HEK293 (cell line): ENCODE results near the gene SCN1A.

Experiments used
- CTCF ChIA-PET: fragments of 350-600 bp; formaldehyde crosslinking; extraction: SDS; loops from one replicate; lab custom pipeline; 2021; ENCODE audit warnings: antibody characterized with exemption; lab: Yijun Ruan, JAX
- POLR2A ChIA-PET: fragments of 300-600 bp; formaldehyde crosslinking; extraction: SDS; loops from one replicate; lab custom pipeline; 2020; ENCODE audit warnings: antibody characterized with exemption, inconsistent platforms; lab: Yijun Ruan, JAX
- H3K27ac ChIP-seq: fragments of 200-500 bp; sonication (Bioruptor generic); 2 replicates; pipeline ENCODE4 v1.5.1; 2014; ENCODE audit warnings: low read depth, low read length, control low read depth, inconsistent platforms; ENCODE audit errors: extremely low read depth
- H3K36me3 ChIP-seq, 2 experiments: fragments of 200-500 bp in 1 of 2; sonication (Bioruptor generic) in 1 of 2; 1 replicate in 1 of 2; 2 replicates in 1 of 2; pipeline ENCODE4 v1.5.1; 2014 to 2017; ENCODE audit warnings: inconsistent platforms in 2 of 2, low read length in 2 of 2; ENCODE audit not compliant: control insufficient read depth in 2 of 2, insufficient read depth in 1 of 2
- H3K4me1 ChIP-seq: fragments of 200-500 bp; sonication (Bioruptor generic); 2 replicates; pipeline ENCODE4 v1.5.1; 2014; ENCODE audit warnings: mild to moderate bottlenecking, low read length, inconsistent platforms; ENCODE audit not compliant: control insufficient read depth, insufficient read depth
- H3K4me3 ChIP-seq: 2 replicates; pipeline ENCODE4 v1.5.1; 2011; ENCODE audit warnings: low read depth, mild to moderate bottlenecking, control low read depth, low read length, moderate library complexity
- H3K9me3 ChIP-seq: fragments of 200-500 bp; sonication (Bioruptor generic); 2 replicates; pipeline ENCODE4 v1.5.1; 2014; ENCODE audit warnings: low read depth, low read length, inconsistent platforms; ENCODE audit not compliant: control insufficient read depth, insufficient read depth
- KLF16 ChIP-seq: fragments of 450-650 bp; formaldehyde crosslinking; IDR thresholded peaks from 2 replicates; pipeline ENCODE4 v1.5.1; 2017; ENCODE audit warnings: missing biosample characterization, missing genetic modification characterization
- PATZ1 ChIP-seq: fragments of 450-650 bp; formaldehyde crosslinking; IDR thresholded peaks from 2 replicates; pipeline ENCODE4 v1.5.1; 2016; ENCODE audit warnings: missing biosample characterization, missing genetic modification characterization
- TCF7L2 ChIP-seq: IDR thresholded peaks from 2 replicates; pipeline ENCODE4 v1.6.1; 2011; ENCODE audit warnings: low read depth, mild to moderate bottlenecking, inconsistent platforms, low read length, moderate library complexity, borderline replicate concordance
- TSHZ1 ChIP-seq: fragments of 450-650 bp; formaldehyde crosslinking; IDR thresholded peaks from 2 replicates; pipeline ENCODE4 v1.5.1; 2016; ENCODE audit warnings: missing biosample characterization, missing genetic modification characterization, borderline replicate concordance
- ZBTB1 ChIP-seq: fragments of 450-650 bp; formaldehyde crosslinking; IDR thresholded peaks from 2 replicates; pipeline ENCODE4 v1.5.1; 2016; ENCODE audit warnings: missing biosample characterization, missing genetic modification characterization
- ZBTB21 ChIP-seq: fragments of 450-650 bp; formaldehyde crosslinking; IDR thresholded peaks from 2 replicates; pipeline ENCODE4 v1.5.1; 2017; ENCODE audit warnings: missing biosample characterization, missing genetic modification characterization
- ZNF155 ChIP-seq: fragments of 450-650 bp; formaldehyde crosslinking; IDR thresholded peaks from 2 replicates; pipeline ENCODE4 v1.5.1; 2016; ENCODE audit warnings: missing biosample characterization, missing genetic modification characterization
- ZNF174 ChIP-seq: fragments of 450-650 bp; formaldehyde crosslinking; IDR thresholded peaks from 2 replicates; pipeline ENCODE4 v1.5.0; 2017; ENCODE audit warnings: missing biosample characterization, mild to moderate bottlenecking, missing genetic modification characterization
- ZNF202 ChIP-seq: fragments of 450-650 bp; formaldehyde crosslinking; IDR thresholded peaks from 2 replicates; pipeline ENCODE4 v1.5.1; 2016; ENCODE audit warnings: missing biosample characterization, missing genetic modification characterization, borderline replicate concordance
- ZNF23 ChIP-seq: fragments of 450-650 bp; formaldehyde crosslinking; IDR thresholded peaks from 2 replicates; pipeline ENCODE4 v1.5.1; 2016; ENCODE audit warnings: missing biosample characterization, missing genetic modification characterization, borderline replicate concordance
- ZNF239 ChIP-seq: fragments of 450-650 bp; formaldehyde crosslinking; IDR thresholded peaks from 2 replicates; pipeline ENCODE4 v1.5.1; 2016; ENCODE audit warnings: missing biosample characterization, missing genetic modification characterization
- ZNF280D ChIP-seq: fragments of 450-650 bp; formaldehyde crosslinking; IDR thresholded peaks from 2 replicates; pipeline ENCODE4 v1.5.1; 2016; ENCODE audit warnings: missing biosample characterization, missing genetic modification characterization
- ZNF335 ChIP-seq: fragments of 450-650 bp; formaldehyde crosslinking; conservative IDR thresholded peaks from 2 replicates; pipeline ENCODE4 v1.5.1; 2016; ENCODE audit warnings: missing biosample characterization, missing genetic modification characterization
- ZNF354C ChIP-seq: fragments of 450-650 bp; formaldehyde crosslinking; IDR thresholded peaks from 2 replicates; pipeline ENCODE4 v1.5.1; 2016; ENCODE audit warnings: missing biosample characterization, missing genetic modification characterization, low read depth, borderline replicate concordance
- ZNF37A ChIP-seq: fragments of 450-650 bp; IDR thresholded peaks from 2 replicates; pipeline ENCODE4 v1.5.1; 2018; ENCODE audit warnings: missing biosample characterization, missing genetic modification characterization
- ZNF426 ChIP-seq: fragments of 450-650 bp; formaldehyde crosslinking; IDR thresholded peaks from 2 replicates; pipeline ENCODE4 v1.5.1; 2017; ENCODE audit warnings: missing biosample characterization, missing genetic modification characterization, mild to moderate bottlenecking, inconsistent platforms, moderate library complexity
- ZNF548 ChIP-seq: fragments of 450-650 bp; formaldehyde crosslinking; IDR thresholded peaks from 2 replicates; pipeline ENCODE4 v1.5.1; 2016; ENCODE audit warnings: missing biosample characterization, missing genetic modification characterization
- ZNF549 ChIP-seq: fragments of 450-650 bp; IDR thresholded peaks from 2 replicates; pipeline ENCODE4 v1.5.1; 2018; ENCODE audit warnings: missing biosample characterization, missing genetic modification characterization, mild to moderate bottlenecking, inconsistent platforms, moderate library complexity
- ZNF555 ChIP-seq: fragments of 450-650 bp; formaldehyde crosslinking; conservative IDR thresholded peaks from 2 replicates; pipeline ENCODE4 v1.5.1; 2017; ENCODE audit warnings: missing biosample characterization, mild to moderate bottlenecking, missing genetic modification characterization, inconsistent platforms
- ZNF639 ChIP-seq: fragments of 450-650 bp; formaldehyde crosslinking; IDR thresholded peaks from 2 replicates; pipeline ENCODE4 v1.5.1; 2016; ENCODE audit warnings: missing biosample characterization, missing genetic modification characterization
- TF ChIP-seq, protein P1 (sequence below): fragments of 450-650 bp; formaldehyde crosslinking; IDR thresholded peaks from 2 replicates; pipeline ENCODE4 v1.5.0; 2017; ENCODE audit warnings: missing biosample characterization, missing genetic modification characterization, borderline replicate concordance

Gene SCN1A

GRCh38 chr2:166068981-166069380 lies 58.8 kb downstream of the SCN1A start (continued):
- no peak for TF ChIP-seq TSHZ1 (tag by site-specific recombination)
- TF ChIP-seq KLF16 = no peak
- no peak for TF ChIP-seq ZNF239 (tag by site-specific recombination)
- no peak for TF ChIP-seq ZNF354C (tag by site-specific recombination)
- TF ChIP-seq, all 188 proteins: peak for 0

GRCh38 chr2:166067229-166067628 lies 60.6 kb downstream of the SCN1A start:
- H3K4me1 ChIP-seq = no peaks in the 10 kb centered on the region
- H3K27ac ChIP-seq = no peak overlapping the region
- TF ChIP-seq ZNF555 (tag by site-specific recombination) = no peak
- TF ChIP-seq ZBTB1 = no peak
- no peak for TF ChIP-seq TCF7L2
- TF ChIP-seq ZNF426 (tag by site-specific recombination) = no peak
- no peak for TF ChIP-seq ZNF335 (tag by site-specific recombination)
- TF ChIP-seq ZBTB21 = no peak
- TF ChIP-seq PATZ1 = no peak
- TF ChIP-seq, protein P1, sequence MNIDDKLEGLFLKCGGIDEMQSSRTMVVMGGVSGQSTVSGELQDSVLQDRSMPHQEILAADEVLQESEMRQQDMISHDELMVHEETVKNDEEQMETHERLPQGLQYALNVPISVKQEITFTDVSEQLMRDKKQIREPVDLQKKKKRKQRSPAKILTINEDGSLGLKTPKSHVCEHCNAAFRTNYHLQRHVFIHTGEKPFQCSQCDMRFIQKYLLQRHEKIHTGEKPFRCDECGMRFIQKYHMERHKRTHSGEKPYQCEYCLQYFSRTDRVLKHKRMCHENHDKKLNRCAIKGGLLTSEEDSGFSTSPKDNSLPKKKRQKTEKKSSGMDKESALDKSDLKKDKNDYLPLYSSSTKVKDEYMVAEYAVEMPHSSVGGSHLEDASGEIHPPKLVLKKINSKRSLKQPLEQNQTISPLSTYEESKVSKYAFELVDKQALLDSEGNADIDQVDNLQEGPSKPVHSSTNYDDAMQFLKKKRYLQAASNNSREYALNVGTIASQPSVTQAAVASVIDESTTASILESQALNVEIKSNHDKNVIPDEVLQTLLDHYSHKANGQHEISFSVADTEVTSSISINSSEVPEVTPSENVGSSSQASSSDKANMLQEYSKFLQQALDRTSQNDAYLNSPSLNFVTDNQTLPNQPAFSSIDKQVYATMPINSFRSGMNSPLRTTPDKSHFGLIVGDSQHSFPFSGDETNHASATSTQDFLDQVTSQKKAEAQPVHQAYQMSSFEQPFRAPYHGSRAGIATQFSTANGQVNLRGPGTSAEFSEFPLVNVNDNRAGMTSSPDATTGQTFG (tag by site-specific recombination) = no peak
- TF ChIP-seq ZNF548 (tag by site-specific recombination) = no peak
- no peak for TF ChIP-seq ZNF23 (tag by site-specific recombination)
- TF ChIP-seq, all 188 proteins: peak for 0
- Histone ChIP-seq H3K9me3 (no peaks in the 10 kb centered on the region), H3K4me3 (no peak overlapping the region), H3K36me3 (no peaks in the 10 kb centered on the region)
- POLR2A ChIA-PET = interaction anchor here (0.6 kb wide), 1 partner anchor 76 kb away, joined by 4 read pairs; no protein-coding TSS in a partner anchor
- CTCF ChIA-PET = interaction anchor here (0.7 to 2.7 kb wide), 2 partner anchors 11 to 113 kb away, joined by 3 to 18 read pairs; no protein-coding TSS in a partner anchor

DNA sequence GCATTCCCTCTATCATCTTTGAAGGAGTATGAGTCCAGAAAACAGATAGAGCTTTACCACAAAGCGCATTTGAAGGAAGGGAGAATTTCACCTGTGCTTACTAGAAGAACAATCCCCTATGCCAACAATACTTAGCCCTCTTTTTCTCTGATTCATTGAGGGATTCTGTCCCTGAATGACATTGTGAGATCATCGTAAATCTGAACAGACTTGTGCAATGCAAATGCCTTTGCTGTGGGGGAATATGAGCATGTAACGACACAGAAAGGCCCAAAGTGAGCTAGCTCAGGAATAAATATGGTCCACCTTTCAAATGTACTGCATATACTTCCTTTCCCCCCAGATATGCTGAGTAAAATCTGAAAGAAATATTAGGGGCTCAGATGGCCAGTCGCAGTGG lies 67.6 kb downstream of the SCN1A start:
- Histone ChIP-seq H3K27ac (no peak overlapping the region), H3K4me1 (no peaks in the 10 kb centered on the region; the same call in 1 of the 2 replicates), H3K36me3 (no peaks in the 10 kb centered on the region), H3K4me3 (no peak overlapping the region), H3K9me3 (no peaks in the 10 kb centered on the region)
- POLR2A ChIA-PET = no interaction called here
- CTCF ChIA-PET = interaction anchor here (5.2 kb wide), 1 partner anchor 68 kb away, joined by 32 read pairs; the partner anchor contains the start of gene SCN1A
- TF ChIP-seq ZNF639 (tag by site-specific recombination) = no peak
- TF ChIP-seq ZNF549 (tag by site-specific recombination) = no peak
- TF ChIP-seq ZNF155 = no peak
- TF ChIP-seq ZNF37A = no peak
- no peak for TF ChIP-seq ZNF555 (tag by site-specific recombination)
- TF ChIP-seq ZNF280D = no peak
- TF ChIP-seq ZNF202 (tag by site-specific recombination) = no peak
- no peak for TF ChIP-seq ZNF174 (tag by site-specific recombination)
